Peyer's patch (tissue), 4 donors: ENCODE results near the gene METTL4. TPM values are rescaled to one million over a fixed set of nuclear protein-coding genes. Genes with fewer than 3 reads are reported as not detected.
"Not testable (repeated sequence)": the region's sequence is repeated elsewhere in the genome, so short reads cannot be mapped to it uniquely, and the experiment has no call there.

ENCODE experiments used
- DNase-seq, 3 donors: peaks; one replicate each; pipeline ENCODE4 v3.0.0-alpha.2; 2017 to 2019
- H3K27ac ChIP-seq, 4 donors: fragments of 200-600 bp; sonication (generic); one replicate each; pipeline ENCODE4 v1.5.1; 2016 to 2019
- H3K27me3 ChIP-seq, 2 donors: fragments of 200-600 bp; sonication (generic); one replicate each; pipeline ENCODE4 v1.5.1; 2019
- H3K36me3 ChIP-seq, 3 donors: fragments of 200-600 bp; sonication (generic); one replicate each; pipeline ENCODE4 v1.5.1; 2016 to 2019
- H3K4me1 ChIP-seq, 4 donors: fragments of 200-600 bp; sonication (generic); one replicate each; pipeline ENCODE4 v1.5.1; 2016 to 2019
- H3K4me3 ChIP-seq, 4 donors: fragments of 200-600 bp; sonication (generic); 1 replicate in 3 of 4; 2 replicates in 1 of 4; pipeline ENCODE4 v1.5.1; 2016 to 2019; ENCODE audit warnings: mild to moderate bottlenecking in 1 of 4
- H3K9me3 ChIP-seq, 4 donors: fragments of 200-600 bp; sonication (generic); one replicate each; pipeline ENCODE4 v1.5.1; 2016 to 2019; ENCODE audit warnings: mild to moderate bottlenecking in 1 of 4
- POLR2A ChIP-seq, 2 donors: fragments of 450-650 bp; IDR thresholded peaks; one replicate each; pipeline ENCODE4 v1.5.1; 2017; ENCODE audit warnings: antibody characterized with exemption in 2 of 2, mild to moderate bottlenecking in 2 of 2, moderate library complexity in 2 of 2
- total RNA-seq, 4 donors: library from RNA; depleted of rRNA; stranded (reverse); fragments of >200 nt; gene quantifications; one replicate each; pipeline ENCODE4 v1.1.0, GENCODE V29; 2016
- TF ChIP-seq, protein P1 (sequence below), 6 experiments: fragments of 450-650 bp in 4 of 6; fragments of 200-600 bp in 2 of 6; sonication (generic) in 1 of 6; IDR thresholded peaks; one replicate each; pipeline ENCODE4 v1.5.1; 2017 to 2019; ENCODE audit warnings: antibody characterized with exemption in 6 of 6, mild to moderate bottlenecking in 3 of 6, moderate library complexity in 1 of 6

Gene METTL4
- total RNA-seq, 4 donors from 2014 or later: 7.9 to 12.4 (median 9.0) TPM

DNA sequence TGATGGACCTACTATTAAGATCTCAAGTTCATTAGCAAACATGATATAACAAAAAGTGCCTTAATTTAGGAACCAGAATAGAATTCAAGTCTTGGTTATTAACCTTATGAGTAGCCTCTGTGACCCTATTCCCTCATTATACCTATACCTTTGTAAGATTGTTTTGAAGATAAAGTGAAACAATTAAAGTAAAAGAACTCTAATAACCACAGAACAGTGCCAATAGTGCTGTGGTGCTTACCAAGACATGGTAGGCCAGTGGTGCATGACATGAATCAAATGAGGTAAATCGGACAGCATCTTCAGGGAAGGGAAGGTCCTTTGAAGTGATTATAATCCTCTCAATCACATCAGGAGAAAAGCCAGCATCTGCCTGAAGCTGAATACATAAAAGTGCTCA lies 36.4 kb downstream of the METTL4 start:
- Histone ChIP-seq H3K27ac (no peak overlapping the region), H3K4me1 (no peaks in the 10 kb centered on the region), H3K4me3 (no peak overlapping the region), H3K27me3 (no peaks in the 10 kb centered on the region), H3K9me3 (no peaks in the 10 kb centered on the region), H3K36me3 (peaks cover 0 to 5% (median 0%) of the 10 kb centered on the region in 3 donors)
- TF ChIP-seq POLR2A (IDR thresholded peaks at IDR 0.05): no peak
- TF ChIP-seq, protein P1, sequence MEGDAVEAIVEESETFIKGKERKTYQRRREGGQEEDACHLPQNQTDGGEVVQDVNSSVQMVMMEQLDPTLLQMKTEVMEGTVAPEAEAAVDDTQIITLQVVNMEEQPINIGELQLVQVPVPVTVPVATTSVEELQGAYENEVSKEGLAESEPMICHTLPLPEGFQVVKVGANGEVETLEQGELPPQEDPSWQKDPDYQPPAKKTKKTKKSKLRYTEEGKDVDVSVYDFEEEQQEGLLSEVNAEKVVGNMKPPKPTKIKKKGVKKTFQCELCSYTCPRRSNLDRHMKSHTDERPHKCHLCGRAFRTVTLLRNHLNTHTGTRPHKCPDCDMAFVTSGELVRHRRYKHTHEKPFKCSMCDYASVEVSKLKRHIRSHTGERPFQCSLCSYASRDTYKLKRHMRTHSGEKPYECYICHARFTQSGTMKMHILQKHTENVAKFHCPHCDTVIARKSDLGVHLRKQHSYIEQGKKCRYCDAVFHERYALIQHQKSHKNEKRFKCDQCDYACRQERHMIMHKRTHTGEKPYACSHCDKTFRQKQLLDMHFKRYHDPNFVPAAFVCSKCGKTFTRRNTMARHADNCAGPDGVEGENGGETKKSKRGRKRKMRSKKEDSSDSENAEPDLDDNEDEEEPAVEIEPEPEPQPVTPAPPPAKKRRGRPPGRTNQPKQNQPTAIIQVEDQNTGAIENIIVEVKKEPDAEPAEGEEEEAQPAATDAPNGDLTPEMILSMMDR (IDR thresholded peaks at IDR 0.05): no peak
- no peak for DNase-seq

DNA sequence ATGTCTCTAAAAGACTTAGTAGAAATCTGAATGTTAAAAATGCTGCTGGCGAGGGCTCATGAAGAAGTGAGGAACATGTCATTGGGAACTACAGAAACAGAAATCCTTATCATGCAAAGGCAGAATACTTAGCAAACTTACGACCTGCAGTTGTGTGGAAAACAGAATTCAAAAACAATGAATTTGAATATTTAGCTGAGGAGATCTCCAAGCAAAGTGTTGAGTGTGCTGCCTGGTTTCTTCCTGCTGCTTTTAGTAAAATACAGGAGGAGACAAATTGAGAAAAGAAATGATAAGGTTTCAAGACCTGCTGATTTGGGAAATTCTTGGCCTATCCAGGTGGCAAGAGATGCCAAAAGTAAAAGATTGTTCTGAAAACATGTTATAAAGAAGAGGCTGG lies 38.5 kb downstream of the METTL4 start:
- Histone ChIP-seq H3K36me3 (peaks cover 0 to 5% (median 0%) of the 10 kb centered on the region in 3 donors), H3K4me1 (no peaks in the 10 kb centered on the region), H3K9me3 (no peaks in the 10 kb centered on the region), H3K27ac (no peak overlapping the region), H3K27me3 (no peaks in the 10 kb centered on the region), H3K4me3 (no peak overlapping the region)
- no peak for TF ChIP-seq POLR2A (IDR thresholded peaks at IDR 0.05)
- TF ChIP-seq, protein P1 (IDR thresholded peaks at IDR 0.05): no peak
- DNase-seq: no peak

DNA sequence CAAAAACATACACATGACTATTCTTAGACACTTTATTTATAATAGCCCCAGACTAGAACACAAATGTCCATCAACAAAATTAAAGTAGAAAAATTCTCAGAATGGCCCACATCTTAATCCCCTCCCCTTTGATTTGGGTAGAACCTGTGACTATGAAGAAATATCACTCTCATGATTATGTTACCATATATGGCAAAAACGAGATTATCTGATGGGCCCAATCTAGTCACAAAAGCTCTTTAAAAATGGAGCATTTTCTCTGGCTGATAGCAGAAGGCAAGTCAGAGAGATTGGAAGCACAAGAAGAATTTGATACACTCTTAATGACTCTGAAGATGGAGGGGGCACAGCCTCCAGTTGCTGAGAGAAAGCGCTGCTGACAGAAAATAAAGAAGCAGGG lies 39.6 kb downstream of the METTL4 start:
- no peaks in the 10 kb centered on the region for H3K27me3 ChIP-seq
- TF ChIP-seq, protein P1 (IDR thresholded peaks at IDR 0.05): no peak
- TF ChIP-seq POLR2A (IDR thresholded peaks at IDR 0.05): no peak
- no peak overlapping the region for H3K4me3 ChIP-seq
- no peaks in the 10 kb centered on the region for H3K9me3 ChIP-seq
- H3K36me3 ChIP-seq: peaks cover 0 to 5% (median 0%) of the 10 kb centered on the region in 3 donors
- DNase-seq: no peak
- no peaks in the 10 kb centered on the region for H3K4me1 ChIP-seq
- H3K27ac ChIP-seq: no peak overlapping the region

DNA sequence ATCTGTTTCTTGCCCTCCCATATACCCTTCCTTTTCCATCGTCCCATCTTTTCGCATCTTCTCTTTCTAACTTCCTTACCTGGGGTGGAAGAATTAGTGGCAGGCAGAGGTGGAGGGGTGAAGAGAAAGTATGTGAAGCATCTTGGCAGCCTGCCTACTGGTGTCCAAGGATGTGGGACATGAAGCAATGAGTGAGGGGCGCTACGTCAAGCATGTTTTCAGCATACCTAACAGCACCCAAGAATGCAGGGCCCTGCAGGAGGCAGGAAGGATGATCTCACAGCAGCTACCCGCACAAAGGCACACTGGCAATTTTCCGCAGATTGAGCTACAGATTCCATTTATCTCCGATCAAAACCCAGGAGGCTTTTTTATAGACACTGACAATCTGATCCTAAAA lies 42.2 kb downstream of the METTL4 start:
- DNase-seq: no peak
- H3K4me3 ChIP-seq: no peak overlapping the region
- TF ChIP-seq, protein P1 (IDR thresholded peaks at IDR 0.05): no peak
- no peak for TF ChIP-seq POLR2A (IDR thresholded peaks at IDR 0.05)
- H3K9me3 ChIP-seq: no peaks in the 10 kb centered on the region
- peaks cover 0 to 5% (median 0%) of the 10 kb centered on the region in 3 donors for H3K36me3 ChIP-seq
- no peak overlapping the region for H3K27ac ChIP-seq
- no peaks in the 10 kb centered on the region for H3K27me3 ChIP-seq
- no peaks in the 10 kb centered on the region for H3K4me1 ChIP-seq

DNA sequence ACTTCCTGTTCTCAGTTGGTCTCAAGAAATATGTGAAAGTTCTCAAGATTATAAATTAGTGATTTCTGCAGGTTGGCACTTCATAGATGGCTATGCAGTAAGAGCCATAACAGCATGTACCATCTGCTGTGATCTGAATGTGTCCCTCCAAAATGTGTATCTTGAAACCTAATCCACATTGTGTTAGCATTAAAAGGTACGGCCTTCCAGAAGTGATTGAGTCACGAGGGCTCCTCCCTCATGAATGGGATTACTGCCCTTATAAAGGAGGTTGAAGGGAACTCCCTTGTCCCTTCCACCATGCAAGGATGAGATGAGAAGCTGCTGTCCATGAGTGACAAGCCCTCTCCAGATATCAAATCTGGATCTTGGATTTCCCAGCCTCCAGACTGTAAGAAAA lies 45.0 kb downstream of the METTL4 start:
- H3K27ac ChIP-seq: no peak overlapping the region
- H3K27me3 ChIP-seq: no peaks in the 10 kb centered on the region
- no peaks in the 10 kb centered on the region for H3K4me1 ChIP-seq
- H3K4me3 ChIP-seq: no peak overlapping the region
- no peaks in the 10 kb centered on the region for H3K36me3 ChIP-seq
- TF ChIP-seq, protein P1 (IDR thresholded peaks at IDR 0.05): no peak
- no peak for TF ChIP-seq POLR2A (IDR thresholded peaks at IDR 0.05)
- no peak for DNase-seq
- no peaks in the 10 kb centered on the region for H3K9me3 ChIP-seq

DNA sequence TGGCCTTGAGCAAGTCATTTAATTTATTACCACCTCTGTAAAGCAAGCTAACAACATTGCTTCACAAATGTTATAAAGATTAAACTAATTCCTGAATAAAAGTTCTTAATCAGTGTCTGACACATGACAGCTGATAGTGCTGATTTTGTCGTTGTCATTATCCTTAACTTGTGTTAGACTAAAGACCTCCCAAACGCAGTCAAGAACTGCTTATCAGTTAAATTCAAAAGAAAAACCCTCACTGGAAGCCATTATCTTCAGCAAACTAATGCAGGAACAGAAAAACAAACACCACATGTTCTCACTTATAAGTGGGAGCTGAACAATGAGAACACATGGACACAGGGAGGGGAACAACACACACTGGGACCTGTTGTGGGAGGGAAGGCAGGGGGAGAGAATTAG lies 46.5 kb downstream of the METTL4 start:
- H3K4me3 ChIP-seq, DNase-seq, H3K4me1 ChIP-seq, H3K27me3 ChIP-seq, H3K9me3 ChIP-seq, H3K27ac ChIP-seq, H3K36me3 ChIP-seq: not testable (repeated sequence)
